A549 treated with AZD2906 at 1 μM for 4 hours (cell line): ENCODE data around the gene BTBD19. TPM values are rescaled to one million over a fixed set of nuclear protein-coding genes. Genes with fewer than 3 reads are reported as not detected.

ENCODE experiments used
- total RNA-seq: library from RNA; stranded (reverse); fragments of 200-300 nt; extraction: Qiagen RNA extraction; gene quantifications from 5 replicates; pipeline ENCODE4 v1.2.3, GENCODE V29; 2022

The BTBD19 gene, protein sequence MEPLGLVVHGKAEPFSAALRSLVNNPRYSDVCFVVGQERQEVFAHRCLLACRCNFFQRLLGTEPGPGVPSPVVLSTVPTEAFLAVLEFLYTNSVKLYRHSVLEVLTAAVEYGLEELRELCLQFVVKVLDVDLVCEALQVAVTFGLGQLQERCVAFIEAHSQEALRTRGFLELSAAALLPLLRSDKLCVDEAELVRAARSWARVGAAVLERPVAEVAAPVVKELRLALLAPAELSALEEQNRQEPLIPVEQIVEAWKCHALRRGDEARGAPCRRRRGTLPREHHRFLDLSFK
- total RNA-seq: 1.5 to 2.6 TPM (median 2.4 TPM) in 5 replicates

DNA sequence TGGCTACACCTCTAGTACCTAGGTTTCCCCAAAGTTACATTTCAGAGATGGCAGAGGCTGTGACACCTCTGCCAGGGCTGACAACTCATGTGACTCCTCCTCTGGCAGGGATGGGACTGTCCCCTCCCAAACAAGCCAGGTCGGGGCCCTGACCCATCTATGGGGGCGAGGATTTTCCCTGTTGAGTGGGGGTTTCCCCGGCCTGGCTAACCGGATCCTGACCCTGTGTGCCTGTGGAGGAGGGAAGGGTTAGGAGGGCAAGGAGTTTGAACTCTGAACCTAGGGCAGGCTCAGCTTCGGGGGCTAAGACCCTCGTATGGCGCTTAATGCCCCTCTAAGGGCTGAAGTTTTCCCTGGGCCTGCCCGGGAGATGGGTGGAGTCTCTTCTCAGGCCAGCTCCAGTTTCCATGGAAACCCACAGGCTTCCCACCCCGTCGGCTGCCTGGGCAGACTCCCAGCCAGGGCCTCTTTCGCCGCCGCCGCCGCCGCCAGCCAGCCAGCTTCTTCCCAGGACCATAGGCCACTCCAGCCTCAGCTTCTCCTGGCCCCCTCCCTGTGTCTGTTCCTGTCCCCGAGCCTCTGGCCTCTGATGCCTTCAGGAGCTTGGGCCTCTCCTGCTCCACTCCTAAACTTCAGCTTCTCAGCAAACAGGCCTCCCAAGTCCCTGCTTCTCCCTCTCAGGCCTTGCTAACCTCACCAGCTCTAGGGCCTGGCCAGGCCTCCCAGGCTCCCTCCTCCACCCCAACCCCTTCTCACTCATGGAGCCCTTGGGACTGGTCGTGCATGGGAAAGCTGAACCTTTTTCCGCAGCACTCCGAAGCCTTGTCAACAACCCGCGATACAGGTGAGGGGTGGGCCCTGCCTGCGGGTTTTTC is at the start of gene BTBD19:
Gene BTBD19 (plus strand): TSS at position 461 of the 875 bp plus-strand sequence. CDS start 298 bp downstream, at position 759.

GRCh38 chr1:44775078-44775929 is 33.0 kb upstream of the BTBD19 start, which contains the start of gene RPS8:
RPS8 (plus strand) TSS chr1:44775540; CDS start chr1:44775597, 57 bp downstream.

DNA sequence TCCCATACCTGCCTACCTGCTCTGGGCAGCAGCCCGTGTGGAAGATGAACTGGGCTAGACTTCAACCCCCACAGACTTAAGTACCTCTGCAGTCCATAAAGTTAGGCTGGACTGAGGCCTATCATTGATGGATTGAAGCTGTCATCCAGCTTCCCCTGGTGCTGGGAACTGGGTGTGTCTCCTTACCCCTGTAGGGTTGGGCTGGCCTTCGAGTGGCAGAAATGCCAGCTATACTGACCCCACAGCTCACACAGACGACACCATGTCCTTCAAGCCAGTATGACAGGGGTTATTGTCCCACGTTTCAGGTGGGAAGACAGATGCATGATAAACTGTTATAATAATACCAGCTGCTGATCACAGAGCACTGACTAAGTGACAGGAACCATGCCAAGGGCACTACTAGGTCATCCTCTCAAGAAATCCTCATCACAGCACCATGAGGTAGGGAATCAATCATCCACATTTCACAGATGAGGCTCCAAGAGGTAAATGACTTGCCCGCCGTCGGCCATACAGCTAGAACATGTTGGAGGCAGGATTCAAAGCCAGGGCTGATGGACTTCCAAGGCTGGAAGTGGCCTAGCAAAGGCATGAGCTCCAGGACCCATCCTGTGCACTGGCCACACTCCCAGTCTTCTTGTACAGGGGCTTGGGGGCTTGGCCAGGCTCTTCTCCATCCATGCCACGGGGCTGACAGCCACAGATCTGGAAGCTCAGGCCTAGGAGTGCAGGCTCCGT is 20.0 kb upstream of the BTBD19 start, which contains the start of gene BEST4:
Gene BEST4 (minus strand): TSS at position 51 of the 741 bp plus-strand sequence. CDS start 465 bp downstream, outside the sequence.

DNA sequence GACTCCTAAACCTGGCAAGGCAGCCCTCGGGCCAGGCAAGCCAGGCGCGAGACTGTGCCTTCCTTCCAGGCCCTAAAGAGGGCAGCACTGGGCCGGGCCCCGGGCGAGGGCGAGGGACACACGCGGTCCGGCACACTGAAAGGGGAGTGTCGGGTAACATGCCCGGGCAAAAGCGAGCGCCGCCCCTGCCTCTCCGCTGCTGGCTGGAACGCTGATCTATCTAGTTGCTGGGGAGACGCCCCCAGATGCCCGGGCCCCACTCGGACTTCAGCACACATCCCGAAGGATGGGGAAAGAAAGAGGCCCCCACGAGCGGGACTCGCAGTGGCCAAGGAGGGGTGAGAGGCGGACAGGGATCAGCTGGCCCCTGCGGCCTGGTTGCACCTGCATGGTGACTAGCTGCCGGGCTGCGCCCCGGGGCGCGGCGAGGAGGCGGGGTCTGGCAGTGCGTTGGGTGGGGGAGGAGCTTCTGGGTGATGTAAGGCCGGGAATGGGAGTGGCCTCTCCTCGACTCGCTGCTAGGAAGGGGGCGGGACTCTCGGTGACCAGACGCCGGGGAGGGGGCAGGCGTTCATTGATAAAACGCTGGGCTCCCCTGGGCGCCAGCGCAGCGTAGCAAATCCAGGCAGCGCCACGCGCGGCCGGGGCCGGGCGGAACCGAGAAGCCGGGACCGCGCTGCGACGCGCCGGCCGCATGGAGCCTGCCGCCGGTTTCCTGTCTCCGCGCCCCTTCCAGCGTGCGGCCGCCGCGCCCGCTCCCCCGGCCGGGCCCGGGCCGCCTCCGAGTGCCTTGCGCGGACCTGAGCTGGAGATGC is 8.3 kb upstream of the BTBD19 start, which contains the start of gene PLK3:
Gene PLK3 (plus strand): TSS at position 608 of the 815 bp plus-strand sequence. CDS start 87 bp downstream, at position 695.

DNA sequence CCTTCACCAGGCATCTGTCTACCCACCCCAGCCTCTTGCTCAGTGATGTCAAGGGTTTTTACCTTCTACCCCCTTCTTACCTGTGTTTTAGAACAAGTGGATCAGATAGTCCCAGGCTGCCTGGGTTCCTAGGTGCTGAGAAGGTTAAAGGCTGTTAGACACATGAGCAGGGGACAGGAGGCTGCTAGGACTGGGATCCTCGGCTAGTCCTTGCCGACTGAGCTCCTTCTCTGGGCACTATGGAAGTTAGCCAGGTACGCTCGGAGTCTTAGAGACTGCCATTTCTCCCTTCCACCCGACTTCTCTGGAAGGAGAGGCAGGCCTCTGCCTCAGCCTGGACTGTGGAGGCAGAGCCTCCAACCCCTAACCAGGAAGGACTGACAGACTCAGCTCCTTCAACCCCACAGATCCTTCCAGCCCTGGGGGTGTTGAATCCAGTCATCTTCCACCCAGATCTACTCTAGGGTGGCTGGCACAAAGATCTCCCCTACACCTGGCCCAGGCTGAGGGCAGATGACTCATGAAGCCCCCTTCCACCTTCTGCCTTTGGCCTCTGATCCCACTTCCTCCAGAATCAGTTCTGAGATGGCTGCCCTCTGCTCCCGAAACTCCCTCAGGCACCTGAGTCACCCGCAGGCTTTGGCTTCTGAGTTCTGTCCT is 1.5 kb upstream of the BTBD19 start, which contains the start of gene DYNLT4:
Gene DYNLT4 (minus strand): TSS at position 648 of the 660 bp plus-strand sequence. CDS start 683 bp downstream, outside the sequence.

DNA sequence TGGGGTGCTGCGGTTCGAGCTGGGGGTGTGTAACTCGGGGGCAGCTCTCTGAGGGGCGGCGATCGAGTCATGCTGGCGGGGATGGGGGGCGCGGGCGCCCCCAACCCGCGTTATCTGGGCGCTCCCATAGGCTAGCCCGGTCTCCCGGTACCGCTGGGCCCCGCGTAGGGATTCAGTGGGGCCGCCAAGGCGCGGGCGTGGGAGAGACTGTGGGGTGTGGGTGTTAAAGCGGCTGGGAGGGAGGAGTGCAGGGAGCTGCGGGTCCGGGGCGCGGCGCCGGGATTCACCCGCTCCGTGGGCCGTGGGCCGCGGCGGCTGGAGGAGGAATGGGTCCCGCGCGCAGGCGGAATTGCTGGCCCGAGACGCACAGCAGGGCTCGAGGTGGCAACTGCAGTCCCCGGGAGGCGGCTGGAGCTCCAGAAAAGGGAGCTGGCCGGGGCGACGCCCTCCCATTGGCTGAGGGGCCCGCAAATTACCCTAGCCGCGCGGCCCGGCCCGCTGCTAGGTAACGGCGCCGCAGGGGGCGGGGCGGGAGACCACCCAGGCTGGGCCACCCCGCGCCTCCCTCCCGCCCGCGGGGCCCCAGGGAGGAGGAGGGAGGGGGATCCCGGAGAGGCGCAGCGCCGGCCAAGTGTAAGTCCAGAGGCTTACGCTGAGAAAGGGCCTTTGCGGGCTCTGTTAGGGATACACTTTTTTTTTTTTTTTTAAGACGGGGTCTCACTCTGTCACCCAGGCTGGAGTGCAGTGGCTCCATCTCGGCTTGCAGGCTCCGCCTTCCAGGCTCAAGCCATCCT is 34.7 kb downstream of the BTBD19 start, which contains the start of gene PTCH2:
Gene PTCH2 (minus strand): TSS at position 392 of the 794 bp plus-strand sequence. CDS start 321 bp downstream, at position 71.

Other genes with a start within 250 kb of the BTBD19 start
- 6.6 to 9.2 TPM (median 8.2 TPM) in 5 replicates for gene TMEM53, start 134.0 kb upstream of the BTBD19 start, total RNA-seq
- gene ARMH1, start 133.8 kb upstream of the BTBD19 start, total RNA-seq: 0.50 to 1.5 TPM (median 0.98 TPM) in 5 replicates
- gene RNU5D-1, start 77.4 kb upstream of the BTBD19 start, total RNA-seq: not detected in 5 replicates
- 35.0 to 42.9 TPM (median 37.0 TPM) in 5 replicates for gene KIF2C, start 68.7 kb upstream of the BTBD19 start, total RNA-seq
- gene RPS8, start 33.0 kb upstream of the BTBD19 start, total RNA-seq: 1,550 to 1,720 TPM (median 1,658 TPM) in 5 replicates
- gene BEST4, start 20.4 kb upstream of the BTBD19 start, total RNA-seq: 0.17 to 0.37 TPM (median 0.24 TPM) in 5 replicates
- gene PLK3, start 8.1 kb upstream of the BTBD19 start, total RNA-seq: 12.5 to 18.2 TPM (median 15.1 TPM) in 5 replicates
- 0.63 to 0.93 TPM (median 0.68 TPM) in 4 of 5 replicates, not detected in the other for gene DYNLT4, start 1.2 kb upstream of the BTBD19 start, total RNA-seq
- 0.11 to 0.30 TPM (median 0.23 TPM) in 5 replicates for gene PTCH2, start 34.7 kb downstream of the BTBD19 start, total RNA-seq
- 15.6 to 19.8 TPM (median 16.1 TPM) in 5 replicates for gene EIF2B3, start 178.1 kb downstream of the BTBD19 start, total RNA-seq
- 14.8 to 19.5 TPM (median 17.0 TPM) in 5 replicates for gene HECTD3, start 202.8 kb downstream of the BTBD19 start, total RNA-seq
- 46.5 to 49.7 TPM (median 48.8 TPM) in 5 replicates for gene UROD, start 203.7 kb downstream of the BTBD19 start, total RNA-seq